Esophagus muscularis mucosa (tissue), 4 donors: ENCODE results near the gene ANO8. TPM values are rescaled to one million over a fixed set of nuclear protein-coding genes. Genes with fewer than 3 reads are reported as not detected.

Experiments used
- DNase-seq: peaks from one replicate; pipeline ENCODE4 v3.0.0-alpha.2; 2017; ENCODE audit errors: extremely low spot score
- H3K27ac ChIP-seq, 4 donors: fragments of 200-600 bp; sonication (generic); replicated peaks in 1 of 4; 1 replicate in 3 of 4; 2 replicates in 1 of 4; pipeline ENCODE4 v1.5.1; 2016 to 2019; ENCODE audit warnings: mild to moderate bottlenecking in 1 of 4
- H3K27me3 ChIP-seq, 4 donors: fragments of 200-600 bp; sonication (generic); one replicate each; pipeline versions ENCODE4 v1.5.1 to v1.6.0; 2016 to 2019
- H3K36me3 ChIP-seq, 4 donors: fragments of 200-600 bp; sonication (generic); one replicate each; pipeline ENCODE4 v1.5.1; 2016 to 2019
- H3K4me1 ChIP-seq, 4 donors: fragments of 200-600 bp; sonication (generic); one replicate each; pipeline ENCODE4 v1.5.1; 2016 to 2019
- H3K4me3 ChIP-seq, 4 donors: fragments of 200-600 bp; sonication (generic); 1 replicate in 2 of 4; 2 replicates in 2 of 4; pipeline ENCODE4 v1.5.1; 2016 to 2019; ENCODE audit warnings: mild to moderate bottlenecking in 4 of 4, moderate library complexity in 1 of 4
- H3K9me3 ChIP-seq, 4 donors: fragments of 200-600 bp; sonication (generic); 1 replicate in 3 of 4; 2 replicates in 1 of 4; pipeline ENCODE4 v1.5.1; 2016 to 2019
- EP300 ChIP-seq: sonication (generic); formaldehyde crosslinking; IDR thresholded peaks from one replicate; pipeline ENCODE4 v1.6.1; 2017; ENCODE audit warnings: antibody characterized with exemption
- POLR2A ChIP-seq: fragments of 450-650 bp; IDR thresholded peaks from one replicate; pipeline ENCODE4 v1.6.1; 2017; ENCODE audit warnings: antibody characterized with exemption, moderate library complexity, mild to moderate bottlenecking, low read depth
- POLR2AphosphoS5 ChIP-seq, 2 donors: sonication (generic); formaldehyde crosslinking; IDR thresholded peaks; one replicate each; pipeline ENCODE4 v1.6.1; 2017; ENCODE audit warnings: antibody characterized with exemption in 2 of 2
- WGBS: methylation state at CpG from one replicate; pipeline ENCODE4 v1.1.5; 2018; 5-methylcytosine and 5-hydroxymethylcytosine counted together
- intact Hi-C: fragments of 100-400 bp; cut with DNase I; formaldehyde crosslinking; loops from one replicate; pipeline ENCODE4 v1.15.1; 2023
- total RNA-seq, 4 donors: library from RNA; depleted of rRNA; stranded (reverse); fragments of >200 nt; gene quantifications; one replicate each; pipeline versions ENCODE4 v1.1.0 to v1.2.1, GENCODE V29; 2016
- TF ChIP-seq, protein P1 (sequence below), 3 experiments: fragments of 200-600 bp in 2 of 3; fragments of 450-650 bp in 1 of 3; sonication (generic) in 2 of 3; IDR thresholded peaks; one replicate each; pipeline ENCODE4 v1.5.1; 2017 to 2019; ENCODE audit warnings: antibody characterized with exemption in 3 of 3, mild to moderate bottlenecking in 2 of 3, moderate library complexity in 1 of 3

ANO8 gene
- total RNA-seq, 4 donors from 2014 or later: 2.9 to 7.4 (median 4.0) TPM

DNA sequence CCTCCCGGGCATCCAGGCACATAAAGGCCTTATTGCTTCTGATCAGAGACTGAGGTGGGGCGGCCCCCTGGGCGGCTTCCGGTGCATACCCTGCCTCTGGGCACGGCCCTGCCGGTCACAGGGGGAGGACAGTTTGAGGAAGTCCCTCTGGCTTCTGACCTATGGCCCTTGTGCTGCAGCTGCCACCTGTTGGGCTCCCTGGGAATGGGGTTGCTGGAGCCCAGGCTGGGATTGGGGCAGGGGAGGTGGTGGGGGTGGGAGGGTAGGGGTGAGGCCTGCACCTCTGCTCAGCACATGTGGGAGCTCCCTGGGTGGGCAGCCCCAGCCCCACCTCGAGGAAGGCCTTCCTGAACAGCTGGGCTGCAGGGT lies 10.7 kb downstream of the ANO8 start:
- H3K27ac ChIP-seq: no peak overlapping the region

DNA sequence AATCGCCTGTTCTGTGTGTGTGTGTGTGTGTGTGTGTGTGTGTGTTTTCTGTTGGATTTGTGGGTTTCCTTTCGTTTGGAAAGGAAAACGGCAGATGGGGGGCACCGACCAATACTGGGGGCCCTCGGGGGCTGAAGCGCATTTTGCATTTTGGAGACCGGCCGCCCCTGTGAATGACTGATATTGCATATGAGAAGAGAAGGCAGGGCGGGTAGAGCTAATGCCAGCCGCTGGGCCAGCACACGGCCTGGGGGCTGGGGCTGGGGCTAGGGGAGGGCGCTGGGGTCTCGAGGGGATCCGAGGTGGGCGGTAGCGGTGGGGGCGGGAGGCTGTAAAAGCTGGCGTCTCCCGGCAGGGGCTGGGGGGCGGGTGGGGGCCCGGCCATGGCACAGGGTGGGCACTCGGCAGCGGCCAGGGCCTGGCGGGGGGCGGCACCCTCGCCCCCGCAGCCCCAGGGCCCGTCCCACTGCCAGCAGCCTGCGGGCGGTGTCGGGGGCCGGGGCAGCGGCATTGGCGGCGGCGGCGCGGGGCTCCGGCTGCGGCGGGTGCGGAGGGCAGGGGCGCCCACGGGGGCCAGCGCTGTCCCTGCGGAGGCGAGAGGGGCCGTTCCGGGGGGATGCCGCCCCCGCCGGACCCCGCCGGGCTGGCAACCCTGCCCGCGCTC lies 11.2 kb downstream of the ANO8 start:
- peak overlapping the region in 1 of 4 donors; percentile 37 for H3K4me3 ChIP-seq
- TF ChIP-seq POLR2AphosphoS5 (IDR thresholded peaks at IDR 0.05) (no peak), POLR2A (no peak), EP300 (no peak)
- TF ChIP-seq, protein P1, sequence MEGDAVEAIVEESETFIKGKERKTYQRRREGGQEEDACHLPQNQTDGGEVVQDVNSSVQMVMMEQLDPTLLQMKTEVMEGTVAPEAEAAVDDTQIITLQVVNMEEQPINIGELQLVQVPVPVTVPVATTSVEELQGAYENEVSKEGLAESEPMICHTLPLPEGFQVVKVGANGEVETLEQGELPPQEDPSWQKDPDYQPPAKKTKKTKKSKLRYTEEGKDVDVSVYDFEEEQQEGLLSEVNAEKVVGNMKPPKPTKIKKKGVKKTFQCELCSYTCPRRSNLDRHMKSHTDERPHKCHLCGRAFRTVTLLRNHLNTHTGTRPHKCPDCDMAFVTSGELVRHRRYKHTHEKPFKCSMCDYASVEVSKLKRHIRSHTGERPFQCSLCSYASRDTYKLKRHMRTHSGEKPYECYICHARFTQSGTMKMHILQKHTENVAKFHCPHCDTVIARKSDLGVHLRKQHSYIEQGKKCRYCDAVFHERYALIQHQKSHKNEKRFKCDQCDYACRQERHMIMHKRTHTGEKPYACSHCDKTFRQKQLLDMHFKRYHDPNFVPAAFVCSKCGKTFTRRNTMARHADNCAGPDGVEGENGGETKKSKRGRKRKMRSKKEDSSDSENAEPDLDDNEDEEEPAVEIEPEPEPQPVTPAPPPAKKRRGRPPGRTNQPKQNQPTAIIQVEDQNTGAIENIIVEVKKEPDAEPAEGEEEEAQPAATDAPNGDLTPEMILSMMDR (IDR thresholded peaks at IDR 0.05): no peak
- H3K27ac ChIP-seq: no peak overlapping the region
- no peaks in the 10 kb centered on the region for H3K9me3 ChIP-seq
- peaks cover 23 to 59% (median 44%) of the 10 kb centered on the region in 4 donors for H3K36me3 ChIP-seq
- no peak for DNase-seq
- H3K27me3 ChIP-seq: peaks cover 0 to 3% (median 0%) of the 10 kb centered on the region in 4 donors
- peaks cover 3 to 54% (median 47%) of the 10 kb centered on the region in 4 donors for H3K4me1 ChIP-seq
- intact Hi-C loops: no loop called here
- 41% methylated on average over 9 of the region's 56 CpGs for WGBS

More for the DNA sequence above, 10.7 kb downstream of the ANO8 start:
- Histone ChIP-seq H3K9me3 (no peaks in the 10 kb centered on the region), H3K4me1 (peaks cover 4 to 59% (median 52%) of the 10 kb centered on the region in 4 donors), H3K36me3 (peaks cover 23 to 54% (median 40%) of the 10 kb centered on the region in 4 donors), H3K27me3 (peaks cover 0 to 9% (median under 1%) of the 10 kb centered on the region in 4 donors), H3K4me3 (peak overlapping the region in 1 of 4 donors; percentile 37)
- intact Hi-C loops: no loop called here
- TF ChIP-seq POLR2AphosphoS5 (IDR thresholded peaks at IDR 0.05) (no peak), POLR2A (no peak), EP300 (no peak)
- TF ChIP-seq, protein P1 (IDR thresholded peaks at IDR 0.05): no peak
- DNase-seq: no peak
- WGBS: no CpG with 5 or more reads among the region's 7 CpGs

GRCh38 chr19:17322854-17323253 lies 11.8 kb downstream of the ANO8 start:
- Histone ChIP-seq H3K9me3 (no peaks in the 10 kb centered on the region), H3K4me1 (peaks cover 3 to 48% (median 41%) of the 10 kb centered on the region in 4 donors), H3K4me3 (no peak overlapping the region), H3K27me3 (no peaks in the 10 kb centered on the region), H3K27ac (no peak overlapping the region), H3K36me3 (peaks cover 23 to 64% (median 47%) of the 10 kb centered on the region in 4 donors)
- no peak for TF ChIP-seq POLR2A
- no peak for TF ChIP-seq EP300
- TF ChIP-seq POLR2AphosphoS5 (IDR thresholded peaks at IDR 0.05): no peak
- TF ChIP-seq, protein P1 (IDR thresholded peaks at IDR 0.05): no peak
- intact Hi-C loops: no loop called here
- DNase-seq: no peak
- 73% methylated on average over 9 of the region's 10 CpGs for WGBS

GRCh38 chr19:17321655-17322489 lies 12.8 kb downstream of the ANO8 start:
- Histone ChIP-seq H3K36me3 (peaks cover 27 to 68% (median 54%) of the 10 kb centered on the region in 4 donors), H3K4me1 (peaks cover 3 to 39% (median 32%) of the 10 kb centered on the region in 4 donors), H3K4me3 (no peak overlapping the region), H3K27me3 (no peaks in the 10 kb centered on the region), H3K9me3 (no peaks in the 10 kb centered on the region), H3K27ac (no peak overlapping the region)
- no peak for TF ChIP-seq EP300
- TF ChIP-seq, protein P1 (IDR thresholded peaks at IDR 0.05): no peak
- TF ChIP-seq POLR2AphosphoS5 (IDR thresholded peaks at IDR 0.05): no peak
- TF ChIP-seq POLR2A: no peak
- no peak for DNase-seq
- intact Hi-C loops: no loop called here
- WGBS: 79% methylated on average over 12 of the region's 19 CpGs
